ENCODE data around the gene TTR.

Gene TTR

DNA sequence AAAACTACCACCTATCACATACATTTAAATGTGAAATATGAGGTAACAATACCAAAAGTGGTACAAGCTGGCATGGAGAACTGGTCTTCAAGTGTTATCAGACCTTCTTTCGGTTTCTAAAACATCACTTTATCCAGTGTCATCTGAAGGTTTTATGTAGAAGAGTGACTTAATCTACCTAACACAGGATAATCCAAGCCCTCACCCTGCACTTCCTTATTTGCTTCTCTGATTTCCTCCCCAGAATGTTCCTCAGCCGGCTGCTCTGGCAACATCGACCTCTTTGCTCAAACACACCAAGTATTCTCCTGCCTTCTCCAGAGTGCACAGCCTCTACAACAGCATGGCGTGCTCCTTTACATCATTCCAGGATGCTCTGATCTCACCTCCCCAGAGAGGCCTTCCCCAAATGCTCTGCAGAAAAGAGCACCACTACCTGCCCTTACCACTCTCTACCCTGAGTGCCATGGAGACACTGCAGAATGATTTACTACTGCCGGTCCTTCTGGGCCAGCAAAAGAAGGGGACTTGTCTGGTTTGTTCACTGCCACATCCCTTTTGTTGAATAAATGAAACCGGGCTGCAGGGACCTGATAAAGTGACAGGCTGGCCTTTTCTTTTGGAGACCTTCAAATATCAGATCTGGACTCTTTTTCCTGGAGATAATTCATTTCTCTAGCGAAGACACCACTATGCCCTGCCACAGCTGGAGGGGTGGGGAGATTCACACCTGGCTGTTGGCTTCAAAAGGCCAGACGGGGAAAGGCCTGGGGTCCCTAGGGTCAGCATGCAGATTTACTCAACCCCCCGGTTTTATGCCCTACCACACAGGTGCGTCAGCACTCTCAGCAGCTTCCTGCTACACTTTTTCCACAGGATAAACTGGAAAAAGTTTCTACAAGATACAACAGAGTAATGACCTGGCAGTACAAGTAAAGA, 42.0 kb downstream of the TTR start:
- TF ChIP-seq, protein P1, sequence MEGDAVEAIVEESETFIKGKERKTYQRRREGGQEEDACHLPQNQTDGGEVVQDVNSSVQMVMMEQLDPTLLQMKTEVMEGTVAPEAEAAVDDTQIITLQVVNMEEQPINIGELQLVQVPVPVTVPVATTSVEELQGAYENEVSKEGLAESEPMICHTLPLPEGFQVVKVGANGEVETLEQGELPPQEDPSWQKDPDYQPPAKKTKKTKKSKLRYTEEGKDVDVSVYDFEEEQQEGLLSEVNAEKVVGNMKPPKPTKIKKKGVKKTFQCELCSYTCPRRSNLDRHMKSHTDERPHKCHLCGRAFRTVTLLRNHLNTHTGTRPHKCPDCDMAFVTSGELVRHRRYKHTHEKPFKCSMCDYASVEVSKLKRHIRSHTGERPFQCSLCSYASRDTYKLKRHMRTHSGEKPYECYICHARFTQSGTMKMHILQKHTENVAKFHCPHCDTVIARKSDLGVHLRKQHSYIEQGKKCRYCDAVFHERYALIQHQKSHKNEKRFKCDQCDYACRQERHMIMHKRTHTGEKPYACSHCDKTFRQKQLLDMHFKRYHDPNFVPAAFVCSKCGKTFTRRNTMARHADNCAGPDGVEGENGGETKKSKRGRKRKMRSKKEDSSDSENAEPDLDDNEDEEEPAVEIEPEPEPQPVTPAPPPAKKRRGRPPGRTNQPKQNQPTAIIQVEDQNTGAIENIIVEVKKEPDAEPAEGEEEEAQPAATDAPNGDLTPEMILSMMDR (IDR thresholded peaks at IDR 0.05): no peak

GRCh38 chr18:31634331-31634713, 42.6 kb downstream of the TTR start:
- TF ChIP-seq, protein P1 (IDR thresholded peaks at IDR 0.05): no peak

- TF ChIP-seq, protein P1 (IDR thresholded peaks at IDR 0.05): no peak
These were observed 44.7 kb downstream of the TTR start for GRCh38 chr18:31636387-31636786.

GRCh38 chr18:31637445-31637844, 45.8 kb downstream of the TTR start:
- TF ChIP-seq, protein P1 (IDR thresholded peaks at IDR 0.05): no peak

- TF ChIP-seq, protein P1 (IDR thresholded peaks at IDR 0.05): no peak
These were observed 51.3 kb downstream of the TTR start for GRCh38 chr18:31643003-31643402.

DNA sequence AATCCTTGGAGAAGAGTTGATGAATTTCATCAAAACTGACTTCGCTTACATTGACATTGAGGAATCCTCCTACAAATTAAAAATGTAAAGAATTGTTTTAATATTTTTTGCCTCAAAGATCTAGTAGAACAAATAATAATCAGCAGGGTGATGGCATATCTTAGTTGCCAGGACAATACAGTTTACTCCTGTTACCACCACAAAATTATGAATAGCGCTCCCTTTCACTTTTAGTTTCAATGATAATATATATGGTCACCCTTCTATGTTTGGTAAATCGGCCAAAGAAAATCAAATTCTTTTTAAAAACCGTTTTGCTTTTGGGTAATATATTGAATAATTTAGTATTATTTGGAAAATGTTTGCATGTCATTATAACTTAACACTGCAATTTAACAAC, 53.7 kb downstream of the TTR start:
- TF ChIP-seq, protein P1 (IDR thresholded peaks at IDR 0.05): no peak

DNA sequence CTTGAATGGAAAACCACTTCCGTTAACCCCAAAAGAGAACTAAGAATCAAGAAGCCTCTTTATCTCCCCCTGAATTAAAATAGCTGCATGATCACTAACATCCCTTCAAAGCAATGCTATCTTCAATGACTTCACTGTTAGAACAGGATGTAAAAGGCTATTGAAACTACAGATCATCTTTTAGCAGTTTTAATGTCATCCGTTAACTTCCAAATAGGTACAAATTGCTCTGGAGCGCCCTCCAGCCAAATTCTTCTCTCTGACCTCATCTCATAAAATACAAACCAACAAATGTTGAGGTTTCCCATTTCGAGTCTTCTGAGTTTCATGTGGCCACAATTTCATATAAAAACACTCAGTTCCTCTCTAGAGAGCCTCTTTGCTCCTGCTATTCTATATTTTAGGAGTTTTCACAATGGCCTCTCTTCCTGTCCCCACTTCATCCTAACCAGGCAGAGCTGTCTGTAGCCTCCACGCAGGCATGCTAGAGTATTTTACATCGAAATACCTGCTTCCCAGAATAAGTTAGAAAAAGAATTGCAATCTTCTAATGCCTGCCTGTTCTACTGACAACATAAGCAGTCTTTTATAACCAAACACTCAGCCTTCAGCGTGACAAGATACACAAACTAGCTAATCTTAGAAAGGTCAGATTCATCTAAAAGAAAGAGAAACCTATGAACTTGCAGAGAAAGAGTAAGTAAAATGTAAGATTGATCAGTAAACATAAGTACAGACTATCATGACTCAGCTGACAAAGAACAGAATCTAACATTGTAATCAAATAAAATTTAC, 54.9 kb downstream of the TTR start:
- TF ChIP-seq, protein P1 (IDR thresholded peaks at IDR 0.05): no peak

All from LNCAP (cell line).